Body of pancreas (tissue), 4 donors: ENCODE measurements around the gene IL13.

Source experiments
- POLR2A ChIP-seq, 3 donors: fragments of 450-650 bp; IDR thresholded peaks; one replicate each; pipeline ENCODE4 v1.6.1; 2016; ENCODE audit warnings: antibody characterized with exemption in 3 of 3, mild to moderate bottlenecking in 2 of 3
- TF ChIP-seq, protein P1 (sequence below), 7 experiments: fragments of 450-650 bp in 4 of 7; fragments of 200-600 bp in 3 of 7; sonication (generic) in 3 of 7; IDR thresholded peaks; one replicate each; pipeline ENCODE4 v1.5.1; 2016 to 2019; ENCODE audit warnings: antibody characterized with exemption in 7 of 7

GRCh38 chr5:132629230-132629944 is 28.6 kb upstream of the IL13 start:
- TF ChIP-seq, protein P1, sequence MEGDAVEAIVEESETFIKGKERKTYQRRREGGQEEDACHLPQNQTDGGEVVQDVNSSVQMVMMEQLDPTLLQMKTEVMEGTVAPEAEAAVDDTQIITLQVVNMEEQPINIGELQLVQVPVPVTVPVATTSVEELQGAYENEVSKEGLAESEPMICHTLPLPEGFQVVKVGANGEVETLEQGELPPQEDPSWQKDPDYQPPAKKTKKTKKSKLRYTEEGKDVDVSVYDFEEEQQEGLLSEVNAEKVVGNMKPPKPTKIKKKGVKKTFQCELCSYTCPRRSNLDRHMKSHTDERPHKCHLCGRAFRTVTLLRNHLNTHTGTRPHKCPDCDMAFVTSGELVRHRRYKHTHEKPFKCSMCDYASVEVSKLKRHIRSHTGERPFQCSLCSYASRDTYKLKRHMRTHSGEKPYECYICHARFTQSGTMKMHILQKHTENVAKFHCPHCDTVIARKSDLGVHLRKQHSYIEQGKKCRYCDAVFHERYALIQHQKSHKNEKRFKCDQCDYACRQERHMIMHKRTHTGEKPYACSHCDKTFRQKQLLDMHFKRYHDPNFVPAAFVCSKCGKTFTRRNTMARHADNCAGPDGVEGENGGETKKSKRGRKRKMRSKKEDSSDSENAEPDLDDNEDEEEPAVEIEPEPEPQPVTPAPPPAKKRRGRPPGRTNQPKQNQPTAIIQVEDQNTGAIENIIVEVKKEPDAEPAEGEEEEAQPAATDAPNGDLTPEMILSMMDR (IDR thresholded peaks at IDR 0.05): no peak
- TF ChIP-seq POLR2A (IDR thresholded peaks at IDR 0.05): no peak
